ENCODE results near the gene EFCC1.

GRCh38 chr3:129028866-129029265, 27.8 kb downstream of the EFCC1 start:
- TF ChIP-seq, protein P1, sequence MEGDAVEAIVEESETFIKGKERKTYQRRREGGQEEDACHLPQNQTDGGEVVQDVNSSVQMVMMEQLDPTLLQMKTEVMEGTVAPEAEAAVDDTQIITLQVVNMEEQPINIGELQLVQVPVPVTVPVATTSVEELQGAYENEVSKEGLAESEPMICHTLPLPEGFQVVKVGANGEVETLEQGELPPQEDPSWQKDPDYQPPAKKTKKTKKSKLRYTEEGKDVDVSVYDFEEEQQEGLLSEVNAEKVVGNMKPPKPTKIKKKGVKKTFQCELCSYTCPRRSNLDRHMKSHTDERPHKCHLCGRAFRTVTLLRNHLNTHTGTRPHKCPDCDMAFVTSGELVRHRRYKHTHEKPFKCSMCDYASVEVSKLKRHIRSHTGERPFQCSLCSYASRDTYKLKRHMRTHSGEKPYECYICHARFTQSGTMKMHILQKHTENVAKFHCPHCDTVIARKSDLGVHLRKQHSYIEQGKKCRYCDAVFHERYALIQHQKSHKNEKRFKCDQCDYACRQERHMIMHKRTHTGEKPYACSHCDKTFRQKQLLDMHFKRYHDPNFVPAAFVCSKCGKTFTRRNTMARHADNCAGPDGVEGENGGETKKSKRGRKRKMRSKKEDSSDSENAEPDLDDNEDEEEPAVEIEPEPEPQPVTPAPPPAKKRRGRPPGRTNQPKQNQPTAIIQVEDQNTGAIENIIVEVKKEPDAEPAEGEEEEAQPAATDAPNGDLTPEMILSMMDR (IDR thresholded peaks at IDR 0.05; ENCODE audit: low read length), result no peak
- TF ChIP-seq EZH2phosphoT487 (IDR thresholded peaks at IDR 0.05; ENCODE audit: low read length), result no peak
